Activated CD8-positive, alpha-beta memory T cell treated with anti-CD3 and anti-CD28 coated beads, Interleukin-2, amount 10 ng/mL, durations not matched to agents 7 days and 5 days (primary cell): ENCODE results near the gene MCAM. TPM values are rescaled to one million over a fixed set of nuclear protein-coding genes. Genes with fewer than 3 reads are reported as not detected.
A peak's percentile ranks its signal among the peaks of the same experiment; 100 is the strongest.

Source experiments
- ATAC-seq: fragments of 150-1000 bp; cut with Tn5 transposase; one replicate; pipeline ENCODE4 v1.10.0; 2021; ENCODE audit warnings: moderate library complexity
- CTCF ChIA-PET: fragments of 350-600 bp; sonication (Branson Sonifier 250); formaldehyde crosslinking; loops from one replicate; lab custom pipeline; 2021; ENCODE audit warnings: antibody characterized with exemption; lab: Charles Lee
- DNase-seq: peaks from one replicate; pipeline ENCODE4 v3.0.0-alpha.2; 2020
- H3K27ac Mint-ChIP-seq: one replicate; pipeline ENCODE4 v1.8.0; 2021; ENCODE audit warnings: mild to moderate bottlenecking, mixed read lengths
- H3K27me3 Mint-ChIP-seq: one replicate; pipeline ENCODE4 v1.8.0; 2021; ENCODE audit warnings: mixed read lengths
- H3K36me3 Mint-ChIP-seq: one replicate; pipeline ENCODE4 v1.8.0; 2021; ENCODE audit warnings: mild to moderate bottlenecking, mixed read lengths
- H3K4me1 Mint-ChIP-seq: one replicate; pipeline ENCODE4 v1.8.0; 2021; ENCODE audit warnings: mixed read lengths
- H3K4me3 Mint-ChIP-seq: one replicate; pipeline ENCODE4 v1.8.0; 2021; ENCODE audit warnings: mild to moderate bottlenecking, moderate library complexity, mixed read lengths
- H3K9me3 Mint-ChIP-seq: one replicate; pipeline ENCODE4 v1.8.0; 2022; ENCODE audit warnings: low read depth, mixed read lengths
- total RNA-seq, 2 experiments: library from RNA; stranded (reverse); gene quantifications; one replicate each; pipeline ENCODE4 v1.2.3, GENCODE V29; 2021

Gene MCAM
- total RNA-seq, 2 experiments from 2014 or later: 2.5 to 3.9 TPM

GRCh38 chr11:119290894-119291497 is 25.9 kb downstream of the MCAM start:
- no peaks in the 10 kb centered on the region for H3K9me3 Mint-ChIP-seq
- CTCF ChIA-PET: interaction anchor here (0.7 to 1.7 kb wide), 8 partner anchors 8 to 152 kb away, joined by 3 to 7 read pairs (median 3); no protein-coding TSS in a partner anchor
- no peak overlapping the region for H3K27ac Mint-ChIP-seq
- no peak for DNase-seq
- H3K4me1 Mint-ChIP-seq: no peaks in the 10 kb centered on the region
- H3K27me3 Mint-ChIP-seq: no peaks in the 10 kb centered on the region
- ATAC-seq: no peak
- H3K36me3 Mint-ChIP-seq: peaks cover 33% of the 10 kb centered on the region
- no peak overlapping the region for H3K4me3 Mint-ChIP-seq

- H3K27ac Mint-ChIP-seq: no peak overlapping the region
- no peaks in the 10 kb centered on the region for H3K9me3 Mint-ChIP-seq
- H3K27me3 Mint-ChIP-seq: no peaks in the 10 kb centered on the region
- H3K4me3 Mint-ChIP-seq: no peak overlapping the region
- peaks cover 40% of the 10 kb centered on the region for H3K36me3 Mint-ChIP-seq
- DNase-seq (no peak), ATAC-seq (no peak)
- peaks cover 10% of the 10 kb centered on the region for H3K4me1 Mint-ChIP-seq
- CTCF ChIA-PET: interaction anchor here (0.7 to 1.6 kb wide), 4 partner anchors 20 to 83 kb away, joined by 3 to 6 read pairs (median 4); partner anchors contain the start of gene CBL
Measured at GRCh38 chr11:119288219-119288618, 28.7 kb downstream of the MCAM start.

- no peak for DNase-seq
- Mint-ChIP-seq H3K27me3 (no peaks in the 10 kb centered on the region), H3K27ac (no peak overlapping the region), H3K9me3 (no peaks in the 10 kb centered on the region), H3K36me3 (peaks cover 27% of the 10 kb centered on the region), H3K4me1 (peaks cover 24% of the 10 kb centered on the region), H3K4me3 (no peak overlapping the region)
- CTCF ChIA-PET: interaction anchor here (1.1 to 6.3 kb wide), 11 partner anchors 12 to 116 kb away, joined by 3 to 85 read pairs (median 6); partner anchors contain the start of gene CBL
- ATAC-seq: no peak
Measured at GRCh38 chr11:119285431-119285830, 31.5 kb downstream of the MCAM start.

- peak overlapping the region; percentile 27 for H3K27ac Mint-ChIP-seq
- H3K4me3 Mint-ChIP-seq: no peak overlapping the region
- H3K27me3 Mint-ChIP-seq: no peaks in the 10 kb centered on the region
- no peaks in the 10 kb centered on the region for H3K9me3 Mint-ChIP-seq
- CTCF ChIA-PET: interaction anchor here (0.6 to 6.3 kb wide), 33 partner anchors 9 to 218 kb away, joined by 3 to 85 read pairs (median 4); partner anchors contain the start of genes CBL and VPS11
- ATAC-seq: peak; percentile 93
- H3K36me3 Mint-ChIP-seq: peaks cover 30% of the 10 kb centered on the region
- H3K4me1 Mint-ChIP-seq: peaks cover 24% of the 10 kb centered on the region
- DNase-seq: no peak
Measured at GRCh38 chr11:119284344-119285157, 32.4 kb downstream of the MCAM start.

GRCh38 chr11:119282495-119282894 is 34.4 kb downstream of the MCAM start:
- no peaks in the 10 kb centered on the region for H3K9me3 Mint-ChIP-seq
- H3K4me3 Mint-ChIP-seq: no peak overlapping the region
- ATAC-seq (no peak), DNase-seq (no peak)
- CTCF ChIA-PET: interaction anchor here (0.7 to 6.3 kb wide), 12 partner anchors 10 to 86 kb away, joined by 3 to 85 read pairs (median 4); partner anchors contain the start of gene CBL
- H3K4me1 Mint-ChIP-seq: peaks cover 24% of the 10 kb centered on the region
- no peaks in the 10 kb centered on the region for H3K27me3 Mint-ChIP-seq
- no peak overlapping the region for H3K27ac Mint-ChIP-seq
- H3K36me3 Mint-ChIP-seq: peaks cover 30% of the 10 kb centered on the region

- no peak overlapping the region for H3K4me3 Mint-ChIP-seq
- no peaks in the 10 kb centered on the region for H3K27me3 Mint-ChIP-seq
- H3K9me3 Mint-ChIP-seq: no peaks in the 10 kb centered on the region
- DNase-seq (no peak), ATAC-seq (no peak)
- H3K27ac Mint-ChIP-seq: no peak overlapping the region
- peaks cover 10% of the 10 kb centered on the region for H3K4me1 Mint-ChIP-seq
- peaks cover 31% of the 10 kb centered on the region for H3K36me3 Mint-ChIP-seq
- CTCF ChIA-PET: interaction anchor here (1.2 to 5.2 kb wide), 5 partner anchors 9 to 72 kb away, joined by 3 to 30 read pairs (median 4); partner anchors contain the start of gene CBL
Measured at GRCh38 chr11:119277660-119278059, 39.3 kb downstream of the MCAM start.

GRCh38 chr11:119273721-119274120 is 43.2 kb downstream of the MCAM start:
- ATAC-seq: no peak
- Mint-ChIP-seq H3K4me1 (no peaks in the 10 kb centered on the region), H3K9me3 (no peaks in the 10 kb centered on the region), H3K27ac (no peak overlapping the region), H3K36me3 (peaks cover 20% of the 10 kb centered on the region), H3K4me3 (no peak overlapping the region), H3K27me3 (no peaks in the 10 kb centered on the region)
- CTCF ChIA-PET: interaction anchor here (0.9 to 5.2 kb wide), 5 partner anchors 11 to 68 kb away, joined by 3 to 30 read pairs (median 8); partner anchors contain the start of gene CBL
- no peak for DNase-seq

GRCh38 chr11:119267645-119268044 is 49.3 kb downstream of the MCAM start:
- Mint-ChIP-seq H3K4me1 (peaks cover 34% of the 10 kb centered on the region), H3K4me3 (no peak overlapping the region), H3K9me3 (no peaks in the 10 kb centered on the region), H3K27me3 (no peaks in the 10 kb centered on the region), H3K36me3 (peaks cover 5% of the 10 kb centered on the region), H3K27ac (peak overlapping the region; percentile 8)
- CTCF ChIA-PET: interaction anchor here (0.9 to 3.3 kb wide), 5 partner anchors 9 to 62 kb away, joined by 3 to 17 read pairs (median 3); partner anchors contain the start of gene CBL
- ATAC-seq (no peak), DNase-seq (no peak)

GRCh38 chr11:119266517-119267255 is 50.2 kb downstream of the MCAM start:
- Mint-ChIP-seq H3K4me3 (peak overlapping the region; percentile 15), H3K9me3 (no peaks in the 10 kb centered on the region), H3K27me3 (no peaks in the 10 kb centered on the region), H3K4me1 (peaks cover 34% of the 10 kb centered on the region), H3K36me3 (peaks cover 5% of the 10 kb centered on the region), H3K27ac (peak overlapping the region; percentile 62)
- ATAC-seq (no peak), DNase-seq (no peak)
- CTCF ChIA-PET: interaction anchor here (0.9 to 5.6 kb wide), 11 partner anchors 10 to 71 kb away, joined by 3 to 40 read pairs (median 3); partner anchors contain the start of gene CBL

- Mint-ChIP-seq H3K9me3 (no peaks in the 10 kb centered on the region), H3K4me3 (no peak overlapping the region), H3K27ac (peak overlapping the region; percentile 62), H3K4me1 (peaks cover 34% of the 10 kb centered on the region), H3K27me3 (no peaks in the 10 kb centered on the region), H3K36me3 (peaks cover 5% of the 10 kb centered on the region)
- DNase-seq: no peak
- no peak for ATAC-seq
- CTCF ChIA-PET: interaction anchor here (0.9 to 7.1 kb wide), 9 partner anchors 15 to 72 kb away, joined by 3 to 59 read pairs (median 6); partner anchors contain the start of gene CBL
Measured at GRCh38 chr11:119266063-119266462, 50.9 kb downstream of the MCAM start.

- no peak overlapping the region for H3K4me3 Mint-ChIP-seq
- peaks cover 5% of the 10 kb centered on the region for H3K36me3 Mint-ChIP-seq
- peaks cover 55% of the 10 kb centered on the region for H3K4me1 Mint-ChIP-seq
- DNase-seq (no peak), ATAC-seq (peak; percentile 74)
- H3K9me3 Mint-ChIP-seq: no peaks in the 10 kb centered on the region
- no peak overlapping the region for H3K27ac Mint-ChIP-seq
- CTCF ChIA-PET: interaction anchor here (0.8 to 7.1 kb wide), 10 partner anchors 9 to 92 kb away, joined by 3 to 59 read pairs (median 4); partner anchors contain the start of gene CBL
- no peaks in the 10 kb centered on the region for H3K27me3 Mint-ChIP-seq
Measured at GRCh38 chr11:119263352-119263940, 53.5 kb downstream of the MCAM start.

GRCh38 chr11:119262668-119263351 is 54.1 kb downstream of the MCAM start:
- H3K4me3 Mint-ChIP-seq: no peak overlapping the region
- no peaks in the 10 kb centered on the region for H3K27me3 Mint-ChIP-seq
- H3K9me3 Mint-ChIP-seq: no peaks in the 10 kb centered on the region
- ATAC-seq (peak; percentile 82), DNase-seq (peak; percentile 45)
- H3K27ac Mint-ChIP-seq: no peak overlapping the region
- peaks cover 7% of the 10 kb centered on the region for H3K36me3 Mint-ChIP-seq
- H3K4me1 Mint-ChIP-seq: peaks cover 57% of the 10 kb centered on the region
- CTCF ChIA-PET: interaction anchor here (0.8 to 7.1 kb wide), 10 partner anchors 10 to 91 kb away, joined by 3 to 59 read pairs (median 4); partner anchors contain the start of gene CBL
